ENCODE results near the gene ADARB2. TPM values are rescaled to one million over a fixed set of nuclear protein-coding genes. Genes with fewer than 3 reads are reported as not detected.

The ADARB2 gene
- total and polyA plus RNA-seq, 8 donors, result 0.34 to 24.7 (median 3.2) TPM

- Histone ChIP-seq H3K27ac (no peak overlapping the region), H3K4me3 (no peak overlapping the region), H3K27me3 (no peaks in the 10 kb centered on the region), H3K9me3 (no peaks in the 10 kb centered on the region), H3K4me1 (no peaks in the 10 kb centered on the region), H3K36me3 (no peaks in the 10 kb centered on the region)
- intact Hi-C loops (cut with DNase I), result no loop called here
- ATAC-seq (no peak), DNase-seq (no peak), FAIRE-seq (no peak)
- 70 to 82% methylated on average over 4 of the region's 4 CpGs for WGBS, 2 donors
- TF ChIP-seq CTCF (IDR thresholded peaks at IDR 0.05), result no peak
These were observed 285.9 kb downstream of the ADARB2 start for GRCh38 chr10:1451362-1451888.

GRCh38 chr10:1449572-1450205 lies 287.6 kb downstream of the ADARB2 start:
- H3K4me1 ChIP-seq, result no peaks in the 10 kb centered on the region
- H3K4me3 ChIP-seq, result no peak overlapping the region
- no peaks in the 10 kb centered on the region for H3K9me3 ChIP-seq
- intact Hi-C loops (cut with DNase I), result no loop called here
- no peak for TF ChIP-seq CTCF (IDR thresholded peaks at IDR 0.05)
- no peak for DNase-seq
- no peak overlapping the region for H3K27ac ChIP-seq
- 64 to 82% methylated on average over 16 of the region's 16 CpGs for WGBS, 2 donors
- no peak for FAIRE-seq
- H3K27me3 ChIP-seq, result no peaks in the 10 kb centered on the region
- ATAC-seq, result no peak
- no peaks in the 10 kb centered on the region for H3K36me3 ChIP-seq

GRCh38 chr10:1449021-1449420 lies 288.3 kb downstream of the ADARB2 start:
- no peaks in the 10 kb centered on the region for H3K9me3 ChIP-seq
- intact Hi-C loops (cut with DNase I), result no loop called here
- no peaks in the 10 kb centered on the region for H3K4me1 ChIP-seq
- DNase-seq (no peak), FAIRE-seq (no peak), ATAC-seq (no peak)
- no peak overlapping the region for H3K4me3 ChIP-seq
- no peaks in the 10 kb centered on the region for H3K36me3 ChIP-seq
- WGBS, 2 donors, result 47 to 62% methylated on average over 7 of the region's 7 CpGs
- H3K27me3 ChIP-seq, result no peaks in the 10 kb centered on the region
- no peak overlapping the region for H3K27ac ChIP-seq
- TF ChIP-seq CTCF (IDR thresholded peaks at IDR 0.05), result no peak

- H3K9me3 ChIP-seq, result no peaks in the 10 kb centered on the region
- 32 to 33% methylated on average over 4 of the region's 4 CpGs for WGBS, 2 donors
- FAIRE-seq (no peak), ATAC-seq (peak in 3 of 4 donors; percentile 51 to 62 (median 52)), DNase-seq (no peak)
- intact Hi-C loops (cut with DNase I), result no loop called here
- H3K4me1 ChIP-seq, result no peaks in the 10 kb centered on the region
- no peak overlapping the region for H3K27ac ChIP-seq
- H3K36me3 ChIP-seq, result no peaks in the 10 kb centered on the region
- H3K4me3 ChIP-seq, result no peak overlapping the region
- no peak for TF ChIP-seq CTCF (IDR thresholded peaks at IDR 0.05)
- no peaks in the 10 kb centered on the region for H3K27me3 ChIP-seq
These were observed 288.9 kb downstream of the ADARB2 start for GRCh38 chr10:1448252-1448930.

- ATAC-seq, result no peak
- 77 to 89% methylated on average over 2 of the region's 2 CpGs for WGBS, 2 donors
These were observed 292.5 kb downstream of the ADARB2 start for GRCh38 chr10:1444826-1445225.

More at GRCh38 chr10:1444826-1445225, 292.5 kb downstream of the ADARB2 start:
- H3K27me3 ChIP-seq, result no peaks in the 10 kb centered on the region
- no peaks in the 10 kb centered on the region for H3K36me3 ChIP-seq
- H3K9me3 ChIP-seq, result no peaks in the 10 kb centered on the region
- H3K27ac ChIP-seq, result no peak overlapping the region
- no peak overlapping the region for H3K4me3 ChIP-seq
- intact Hi-C loops (cut with DNase I), result no loop called here
- FAIRE-seq (no peak), DNase-seq (no peak)
- H3K4me1 ChIP-seq, result no peaks in the 10 kb centered on the region
- no peak for TF ChIP-seq CTCF (IDR thresholded peaks at IDR 0.05)
